Testis (tissue), 3 donors: ENCODE results near the gene RIOX2. TPM values are rescaled to one million over a fixed set of nuclear protein-coding genes. Genes with fewer than 3 reads are reported as not detected.

ENCODE experiments used
- DNase-seq: peaks from one replicate; pipeline ENCODE4 v3.0.0-alpha.2; 2019
- H3K27ac ChIP-seq, 2 donors: fragments of 200-600 bp; sonication (generic); one replicate each; pipeline ENCODE4 v1.5.1; 2019
- H3K27me3 ChIP-seq: fragments of 200-600 bp; sonication (generic); one replicate; pipeline ENCODE4 v1.5.1; 2019
- H3K36me3 ChIP-seq: fragments of 200-600 bp; sonication (generic); one replicate; pipeline ENCODE4 v1.5.1; 2017; ENCODE audit warnings: low read depth; ENCODE audit errors: missing control alignments
- H3K4me1 ChIP-seq: fragments of 200-600 bp; sonication (generic); one replicate; pipeline ENCODE4 v1.5.1; 2019
- H3K4me3 ChIP-seq, 2 donors: fragments of 200-600 bp; sonication (generic); one replicate each; pipeline ENCODE4 v1.5.1; 2017 to 2019
- H3K9me3 ChIP-seq: fragments of 200-600 bp; sonication (generic); one replicate; pipeline ENCODE4 v1.5.1; 2017
- POLR2A ChIP-seq: fragments of 450-650 bp; IDR thresholded peaks from one replicate; pipeline ENCODE4 v1.6.1; 2017; ENCODE audit warnings: antibody characterized with exemption, mild to moderate bottlenecking, moderate library complexity
- WGBS, 2 donors: methylation state at CpG; one replicate each; pipeline ENCODE4 v1.1.5; 2018; 5-methylcytosine and 5-hydroxymethylcytosine counted together
- intact Hi-C: fragments of 100-400 bp; cut with DNase I; formaldehyde crosslinking; loops from one replicate; pipeline ENCODE4 v1.15.1; 2023; ENCODE audit warnings: low total_unique reads
- polyA plus RNA-seq: library from polyadenylated mRNA; stranded (reverse); fragments of 350-450 nt; fragmentation: Illumina TruSeq; extraction: RNeasy Lipid Tissue Mini Kit (QIAGEN cat#74804); gene quantifications from one replicate; pipeline ENCODE4 v1.2.3, GENCODE V29; 2014; ENCODE audit warnings: low read depth, low replicate concordance; ENCODE audit not compliant: insufficient read depth
- total RNA-seq, 2 donors: library from RNA; depleted of rRNA; stranded (reverse); fragments of >200 nt; gene quantifications; one replicate each; pipeline ENCODE4 v1.2.3, GENCODE V29; 2016
- TF ChIP-seq, protein P1 (sequence below), 3 experiments: fragments of 450-650 bp in 2 of 3; fragments of 200-600 bp in 1 of 3; sonication (generic) in 1 of 3; IDR thresholded peaks; one replicate each; pipeline ENCODE4 v1.5.1; 2016 to 2019; ENCODE audit warnings: antibody characterized with exemption in 3 of 3, mild to moderate bottlenecking in 2 of 3, moderate library complexity in 1 of 3

The RIOX2 gene
- total and polyA plus RNA-seq, 3 donors from 2014 or later = 14.0 to 22.5 (median 16.3) TPM

DNA sequence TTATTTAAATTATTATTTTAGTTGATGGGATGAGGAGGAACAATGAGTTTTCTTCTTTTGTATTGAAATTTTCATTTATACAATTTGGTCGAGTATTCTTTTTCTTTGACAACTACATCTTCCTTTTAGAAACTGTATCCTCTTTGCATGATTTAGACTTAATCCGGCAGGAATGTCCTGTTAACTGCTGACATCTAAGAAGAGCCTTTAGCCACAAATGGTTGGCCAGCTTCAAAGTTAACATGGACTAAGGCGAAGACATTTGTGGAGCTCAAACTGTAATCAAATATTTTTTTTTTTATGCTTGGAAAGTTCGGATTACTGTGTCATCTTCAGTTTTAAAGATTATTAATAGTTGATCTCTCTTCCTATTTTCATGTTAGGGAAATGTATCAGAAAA is 43.2 kb downstream of the RIOX2 start:
- H3K27me3 ChIP-seq = no peaks in the 10 kb centered on the region
- TF ChIP-seq, protein P1, sequence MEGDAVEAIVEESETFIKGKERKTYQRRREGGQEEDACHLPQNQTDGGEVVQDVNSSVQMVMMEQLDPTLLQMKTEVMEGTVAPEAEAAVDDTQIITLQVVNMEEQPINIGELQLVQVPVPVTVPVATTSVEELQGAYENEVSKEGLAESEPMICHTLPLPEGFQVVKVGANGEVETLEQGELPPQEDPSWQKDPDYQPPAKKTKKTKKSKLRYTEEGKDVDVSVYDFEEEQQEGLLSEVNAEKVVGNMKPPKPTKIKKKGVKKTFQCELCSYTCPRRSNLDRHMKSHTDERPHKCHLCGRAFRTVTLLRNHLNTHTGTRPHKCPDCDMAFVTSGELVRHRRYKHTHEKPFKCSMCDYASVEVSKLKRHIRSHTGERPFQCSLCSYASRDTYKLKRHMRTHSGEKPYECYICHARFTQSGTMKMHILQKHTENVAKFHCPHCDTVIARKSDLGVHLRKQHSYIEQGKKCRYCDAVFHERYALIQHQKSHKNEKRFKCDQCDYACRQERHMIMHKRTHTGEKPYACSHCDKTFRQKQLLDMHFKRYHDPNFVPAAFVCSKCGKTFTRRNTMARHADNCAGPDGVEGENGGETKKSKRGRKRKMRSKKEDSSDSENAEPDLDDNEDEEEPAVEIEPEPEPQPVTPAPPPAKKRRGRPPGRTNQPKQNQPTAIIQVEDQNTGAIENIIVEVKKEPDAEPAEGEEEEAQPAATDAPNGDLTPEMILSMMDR (IDR thresholded peaks at IDR 0.05) = no peak
- TF ChIP-seq POLR2A = no peak
- H3K27ac ChIP-seq = no peak overlapping the region
- no peak overlapping the region for H3K4me3 ChIP-seq
- WGBS, 2 donors = 88 to 94% methylated on average over 4 of the region's 4 CpGs
- DNase-seq = no peak
- H3K4me1 ChIP-seq = no peaks in the 10 kb centered on the region
- intact Hi-C loops = no loop called here
- no peaks in the 10 kb centered on the region for H3K9me3 ChIP-seq
- H3K36me3 ChIP-seq = no peaks in the 10 kb centered on the region

DNA sequence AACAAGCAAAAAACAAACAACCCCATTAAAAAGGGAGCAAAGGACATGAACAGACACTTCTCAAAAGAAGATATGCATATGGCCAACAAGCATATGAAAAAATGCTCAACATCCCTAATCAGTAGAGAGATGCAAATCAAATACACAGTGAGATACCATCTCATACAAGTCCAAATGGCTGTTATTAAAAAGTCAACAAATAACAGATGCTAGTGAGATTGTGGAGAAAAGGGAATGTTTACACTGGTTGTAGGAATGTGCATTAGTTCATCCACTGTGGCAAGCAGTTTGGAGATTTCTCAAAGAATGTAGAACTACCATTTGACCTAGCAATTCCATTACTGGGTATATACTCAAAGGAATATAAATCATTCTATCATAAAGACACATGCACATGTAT is 44.5 kb downstream of the RIOX2 start:
- Histone ChIP-seq H3K27me3 (no peaks in the 10 kb centered on the region), H3K36me3 (no peaks in the 10 kb centered on the region), H3K9me3 (no peaks in the 10 kb centered on the region), H3K4me1 (no peaks in the 10 kb centered on the region), H3K4me3 (no peak overlapping the region), H3K27ac (no peak overlapping the region)
- TF ChIP-seq, protein P1 (IDR thresholded peaks at IDR 0.05) = no peak
- TF ChIP-seq POLR2A = no peak
- intact Hi-C loops = no loop called here
- no peak for DNase-seq

DNA sequence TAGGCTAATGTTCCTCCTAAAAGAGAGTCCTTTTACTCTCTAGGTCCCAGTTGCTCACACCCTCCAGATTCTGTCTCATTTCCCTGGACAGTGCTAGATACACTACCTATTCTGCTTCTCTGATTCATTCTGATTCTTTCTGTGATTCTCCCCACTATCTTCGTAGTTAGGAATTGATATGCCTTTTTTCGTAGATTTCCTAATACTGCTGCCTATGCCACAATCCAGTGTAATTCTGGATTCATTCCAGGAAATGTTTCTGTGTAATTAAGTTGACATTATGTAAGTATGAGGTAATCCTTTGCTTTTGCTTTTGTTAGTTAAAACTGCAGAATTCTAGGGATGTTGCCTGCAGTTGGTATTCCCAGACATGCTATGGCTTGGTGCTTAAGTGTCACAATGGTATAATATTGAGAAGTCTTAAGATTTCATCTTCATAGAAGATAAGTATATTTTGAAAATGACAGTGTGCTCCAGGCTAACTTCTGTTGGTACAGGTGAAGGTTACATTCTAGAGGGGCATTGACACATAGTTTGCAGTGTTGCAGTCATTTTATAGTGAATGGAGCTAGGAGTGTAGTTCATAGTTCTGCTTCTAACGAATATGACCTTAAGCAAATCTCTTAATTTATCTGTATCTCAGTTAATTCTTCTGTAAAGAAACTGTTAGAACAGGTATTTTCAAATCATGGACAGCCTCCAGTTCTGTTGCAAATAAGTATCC is 54.3 kb downstream of the RIOX2 start:
- Histone ChIP-seq H3K27me3 (no peaks in the 10 kb centered on the region), H3K4me3 (no peak overlapping the region), H3K9me3 (no peaks in the 10 kb centered on the region), H3K27ac (no peak overlapping the region), H3K4me1 (no peaks in the 10 kb centered on the region), H3K36me3 (no peaks in the 10 kb centered on the region)
- TF ChIP-seq, protein P1 (IDR thresholded peaks at IDR 0.05) = no peak
- no peak for TF ChIP-seq POLR2A
- intact Hi-C loops = no loop called here
- no peak for DNase-seq
- 83 to 87% methylated on average over 3 of the region's 3 CpGs for WGBS, 2 donors

DNA sequence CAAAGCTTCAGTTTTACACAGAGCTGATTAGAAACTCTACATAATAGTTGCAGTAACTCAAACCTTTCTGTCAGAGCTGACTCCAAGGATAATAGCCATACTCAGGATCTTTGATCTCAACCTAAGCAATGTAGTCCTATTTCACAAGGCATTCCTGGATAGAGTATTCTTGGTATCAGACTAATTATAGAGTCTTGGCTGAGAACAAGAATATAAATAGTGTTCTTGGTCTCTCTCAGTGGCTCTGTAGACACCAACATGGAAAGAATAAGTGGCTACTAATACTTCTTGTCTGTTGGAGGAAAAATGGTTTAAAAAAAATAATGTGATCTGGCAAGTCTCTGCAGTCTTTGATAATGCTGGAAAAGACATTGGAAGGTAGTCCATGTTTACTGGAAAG is 55.7 kb downstream of the RIOX2 start:
- no peaks in the 10 kb centered on the region for H3K9me3 ChIP-seq
- TF ChIP-seq, protein P1 (IDR thresholded peaks at IDR 0.05) = no peak
- no peak for TF ChIP-seq POLR2A
- intact Hi-C loops = no loop called here
- H3K4me1 ChIP-seq = no peaks in the 10 kb centered on the region
- H3K27ac ChIP-seq = no peak overlapping the region
- H3K27me3 ChIP-seq = no peaks in the 10 kb centered on the region
- no peak for DNase-seq
- H3K4me3 ChIP-seq = no peak overlapping the region
- H3K36me3 ChIP-seq = no peaks in the 10 kb centered on the region

DNA sequence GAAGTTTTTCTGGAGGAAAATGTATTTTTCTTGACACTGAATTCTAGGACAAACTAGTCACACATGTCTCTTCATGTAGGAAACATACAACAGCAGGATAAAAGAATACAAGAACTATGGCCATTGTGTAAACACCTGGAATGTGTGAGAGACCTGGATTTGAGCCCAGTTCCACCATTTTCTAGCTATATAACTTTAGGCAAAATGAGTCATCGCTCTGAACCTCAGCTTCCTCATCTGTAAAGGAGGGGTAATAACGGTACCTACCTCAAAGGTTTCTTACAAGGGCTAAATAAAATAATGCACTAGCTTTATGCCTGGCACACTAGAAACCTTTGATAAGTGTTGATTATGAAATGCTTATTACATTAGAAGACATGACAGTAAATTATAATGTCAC is 57.8 kb downstream of the RIOX2 start:
- intact Hi-C loops = no loop called here
- Histone ChIP-seq H3K27me3 (no peaks in the 10 kb centered on the region), H3K9me3 (no peaks in the 10 kb centered on the region), H3K4me1 (no peaks in the 10 kb centered on the region), H3K36me3 (no peaks in the 10 kb centered on the region), H3K4me3 (no peak overlapping the region), H3K27ac (no peak overlapping the region)
- 92 to 97% methylated on average over 2 of the region's 2 CpGs for WGBS, 2 donors
- DNase-seq = no peak
- TF ChIP-seq, protein P1 (IDR thresholded peaks at IDR 0.05) = no peak
- no peak for TF ChIP-seq POLR2A
